Pancreas (tissue), 10 donors: Measurements from ENCODE around the gene TGM2. TPM values are rescaled to one million over a fixed set of nuclear protein-coding genes. Genes with fewer than 3 reads are reported as not detected.

Source experiments
- ATAC-seq, 4 donors: fragments of 200-7000 bp; cut with Tn5 transposase; one replicate each; pipeline versions ENCODE4 v1.8.0 to v1.9.1; 2020; ENCODE audit warnings: mild to moderate bottlenecking in 4 of 4, moderate library complexity in 4 of 4
- DNase-seq, 6 donors: peaks; one replicate each; pipeline ENCODE4 v3.0.0-alpha.2; 2020
- FAIRE-seq: peaks from 2 replicates; lab custom pipeline; 2012; peaks lifted over from hg19 to GRCh38; lab: Jason Lieb, UNC
- H3K27ac ChIP-seq, 4 donors: fragments of 200-600 bp; sonication (generic); 1 replicate in 3 of 4; 2 replicates in 1 of 4; pipeline versions ENCODE4 v1.5.0 to v1.8.0; 2020
- H3K27me3 ChIP-seq, 4 donors: fragments of 200-600 bp; one replicate each; pipeline ENCODE4 v1.8.0; 2021
- H3K36me3 ChIP-seq, 3 donors: fragments of 200-600 bp; sonication (generic) in 1 of 3; one replicate each; pipeline versions ENCODE4 v1.5.0 to v1.8.0; 2020 to 2021
- H3K4me1 ChIP-seq, 3 donors: fragments of 200-600 bp; one replicate each; pipeline ENCODE4 v1.8.0; 2021
- H3K4me3 ChIP-seq, 4 donors: fragments of 200-600 bp; sonication (generic) in 2 of 4; one replicate each; pipeline versions ENCODE4 v1.5.0 to v1.8.0; 2020 to 2021
- H3K9me3 ChIP-seq, 4 donors: fragments of 200-600 bp; one replicate each; pipeline ENCODE4 v1.8.0; 2021
- WGBS, 2 donors: extraction: QIAGEN DNeasy Blood & Tissue Kit; methylation state at CpG; one replicate each; pipeline ENCODE4 v1.1.7; 2013; 5-methylcytosine and 5-hydroxymethylcytosine counted together
- intact Hi-C, 3 donors: fragments of 100-400 bp; cut with DNase I; formaldehyde crosslinking; loops; one replicate each; pipeline versions ENCODE4 v1.11.1 to v1.14.2; 2022
- polyA plus RNA-seq, 2 donors: library from polyadenylated mRNA; stranded (reverse); fragments of 200-250 nt; gene quantifications; one replicate each; pipeline ENCODE4 v1.2.3, GENCODE V29; 2013
- total RNA-seq, 6 donors: library from RNA; stranded (reverse); fragmentation: NEBNext Ultra II Directional in 4 of 6; extraction: Animal tissue kit (Norgen Biotek cat#: 25700) in 4 of 6; gene quantifications; one replicate each; pipeline versions ENCODE4 v1.2.1 to v1.2.4, GENCODE V29; 2021 to 2023
- TF ChIP-seq, protein P1 (sequence below), 4 donors: fragments of 200-600 bp; sonication (generic) in 3 of 4; IDR thresholded peaks; one replicate each; pipeline versions ENCODE4 v1.5.0 to v1.8.0; 2021; ENCODE audit warnings: antibody characterized with exemption in 4 of 4
- donor health status: healthy with polysubstance abuse.
- donor health status: DM: no; HTN: no; CAD: no; lungs with moderate emphysema.
- donor health status: DM: no; HTN: no; CAD: no.
- donor health status: control.
- donor health status: control.
- donor health status: Bipolar disorder and iron deficiency.
- donor health status: DM: yes; HTN: yes; CAD: no.
- donor health status: DM: no; HTN: no; CAD: no.
- donor health status: DM: no; HTN: no; CAD: no.
- donor health status: DM: yes; HTN: yes; CAD: no.

Gene TGM2
- total and polyA plus RNA-seq, 8 donors: 3.7 to 92.6 (median 10.8) TPM

DNA sequence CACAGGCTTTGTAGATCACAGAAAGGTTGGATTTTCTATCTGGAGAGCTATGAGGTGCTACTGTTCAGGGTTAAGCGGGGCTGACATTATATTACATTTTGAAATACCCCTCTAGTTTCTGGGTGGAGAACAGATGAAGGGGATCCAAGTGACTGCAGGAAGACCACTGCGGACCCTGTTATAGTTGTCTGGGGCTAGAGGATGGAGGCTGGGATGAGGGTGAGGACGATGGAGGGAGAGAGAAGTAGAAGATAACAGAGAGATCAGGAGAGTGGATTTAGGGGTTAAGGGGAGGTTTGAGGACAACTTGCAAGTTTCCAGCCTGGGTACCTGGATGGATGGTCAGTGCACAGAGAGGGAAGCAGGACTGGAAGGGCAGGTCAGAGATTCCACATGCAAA is 43.5 kb upstream of the TGM2 start:
- no peak for ATAC-seq

DNA sequence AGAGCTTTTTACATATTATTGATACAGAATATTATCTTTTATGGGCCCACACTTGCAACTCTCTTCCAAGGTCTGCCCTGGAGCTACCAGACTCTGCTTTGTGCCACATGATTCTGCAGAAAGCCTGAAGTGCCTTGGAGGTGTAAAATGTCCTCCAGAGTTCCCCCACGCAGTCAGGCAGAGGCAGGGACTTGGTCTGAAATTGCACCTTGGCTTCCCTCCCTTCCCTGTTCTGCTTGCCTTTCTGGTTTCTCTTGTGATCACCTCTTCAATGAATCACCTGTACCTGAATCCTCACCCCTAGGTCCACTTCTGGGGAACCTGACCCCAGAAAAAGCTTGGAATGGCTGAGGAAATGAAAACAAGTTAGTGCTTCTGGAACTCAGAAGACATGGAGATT is 43.0 kb upstream of the TGM2 start:
- no peaks in the 10 kb centered on the region for H3K9me3 ChIP-seq
- no peaks in the 10 kb centered on the region for H3K27me3 ChIP-seq
- no peak for ATAC-seq
- TF ChIP-seq, protein P1, sequence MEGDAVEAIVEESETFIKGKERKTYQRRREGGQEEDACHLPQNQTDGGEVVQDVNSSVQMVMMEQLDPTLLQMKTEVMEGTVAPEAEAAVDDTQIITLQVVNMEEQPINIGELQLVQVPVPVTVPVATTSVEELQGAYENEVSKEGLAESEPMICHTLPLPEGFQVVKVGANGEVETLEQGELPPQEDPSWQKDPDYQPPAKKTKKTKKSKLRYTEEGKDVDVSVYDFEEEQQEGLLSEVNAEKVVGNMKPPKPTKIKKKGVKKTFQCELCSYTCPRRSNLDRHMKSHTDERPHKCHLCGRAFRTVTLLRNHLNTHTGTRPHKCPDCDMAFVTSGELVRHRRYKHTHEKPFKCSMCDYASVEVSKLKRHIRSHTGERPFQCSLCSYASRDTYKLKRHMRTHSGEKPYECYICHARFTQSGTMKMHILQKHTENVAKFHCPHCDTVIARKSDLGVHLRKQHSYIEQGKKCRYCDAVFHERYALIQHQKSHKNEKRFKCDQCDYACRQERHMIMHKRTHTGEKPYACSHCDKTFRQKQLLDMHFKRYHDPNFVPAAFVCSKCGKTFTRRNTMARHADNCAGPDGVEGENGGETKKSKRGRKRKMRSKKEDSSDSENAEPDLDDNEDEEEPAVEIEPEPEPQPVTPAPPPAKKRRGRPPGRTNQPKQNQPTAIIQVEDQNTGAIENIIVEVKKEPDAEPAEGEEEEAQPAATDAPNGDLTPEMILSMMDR (IDR thresholded peaks at IDR 0.05): no peak
- H3K27ac ChIP-seq: no peak overlapping the region
- intact Hi-C loops: no loop called here
- H3K4me1 ChIP-seq: no peaks in the 10 kb centered on the region
- FAIRE-seq: no peak
- 66 to 79% methylated on average over 1 of the region's 1 CpG for WGBS, 2 donors
- H3K4me3 ChIP-seq: no peak overlapping the region
- DNase-seq: no peak
- no peaks in the 10 kb centered on the region for H3K36me3 ChIP-seq

More for the DNA sequence above, 43.5 kb upstream of the TGM2 start:
- no peaks in the 10 kb centered on the region for H3K9me3 ChIP-seq
- H3K4me1 ChIP-seq: no peaks in the 10 kb centered on the region
- no peaks in the 10 kb centered on the region for H3K27me3 ChIP-seq
- H3K27ac ChIP-seq: no peak overlapping the region
- DNase-seq (no peak), FAIRE-seq (no peak)
- no peaks in the 10 kb centered on the region for H3K36me3 ChIP-seq
- H3K4me3 ChIP-seq: no peak overlapping the region
- intact Hi-C loops: no loop called here
- 68 to 80% methylated on average over 3 of the region's 3 CpGs for WGBS, 2 donors
- TF ChIP-seq, protein P1 (IDR thresholded peaks at IDR 0.05): no peak

DNA sequence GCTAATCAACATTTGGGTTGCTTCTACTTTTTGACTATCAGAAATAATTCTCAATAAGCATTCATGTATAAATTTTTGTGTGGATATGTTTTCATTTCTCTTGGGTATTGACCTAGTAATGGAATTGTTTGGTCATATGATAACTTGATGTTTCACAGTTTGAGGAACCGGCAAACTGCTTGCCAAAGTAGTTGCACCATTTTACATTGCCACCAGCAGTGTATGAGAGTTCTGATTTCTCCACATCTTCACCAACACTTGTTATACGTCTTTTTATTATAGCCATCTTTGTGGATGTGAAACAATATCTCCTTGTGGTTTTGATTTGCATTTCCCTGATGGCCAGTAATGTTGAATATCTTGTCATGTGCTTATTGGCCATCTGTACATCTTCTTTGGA is 42.6 kb upstream of the TGM2 start:
- no peak for ATAC-seq
- WGBS, 2 donors: 72 to 78% methylated on average over 2 of the region's 2 CpGs

DNA sequence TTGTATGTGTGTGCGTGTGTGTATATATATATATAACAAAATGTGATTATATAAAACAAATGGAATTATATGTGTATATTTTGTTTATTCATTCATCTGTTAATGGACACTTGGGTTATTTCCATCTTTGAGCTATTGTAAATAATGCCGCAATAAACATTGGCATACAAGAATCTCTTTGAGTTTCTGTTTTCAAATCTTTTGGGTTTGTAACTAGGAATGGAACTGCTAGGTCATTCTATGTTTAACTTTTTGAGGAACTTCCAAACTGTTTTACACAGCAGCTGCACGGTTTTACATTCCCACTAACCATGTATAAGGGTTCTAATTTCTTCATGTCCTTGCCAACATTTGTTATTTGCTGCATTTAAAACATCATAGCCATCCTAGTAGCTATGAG is 39.9 kb upstream of the TGM2 start:
- ATAC-seq: no peak
- H3K36me3 ChIP-seq: no peaks in the 10 kb centered on the region
- no peak overlapping the region for H3K27ac ChIP-seq
- no peaks in the 10 kb centered on the region for H3K27me3 ChIP-seq
- no peaks in the 10 kb centered on the region for H3K9me3 ChIP-seq
- no peaks in the 10 kb centered on the region for H3K4me1 ChIP-seq
- H3K4me3 ChIP-seq: no peak overlapping the region
- TF ChIP-seq, protein P1 (IDR thresholded peaks at IDR 0.05): no peak
- FAIRE-seq: no peak
- WGBS, 2 donors: 54 to 63% methylated on average over 3 of the region's 3 CpGs
- DNase-seq: no peak
- intact Hi-C loops: no loop called here

More for the DNA sequence above, 42.6 kb upstream of the TGM2 start:
- FAIRE-seq (no peak), DNase-seq (no peak)
- H3K4me3 ChIP-seq: no peak overlapping the region
- no peak overlapping the region for H3K27ac ChIP-seq
- H3K4me1 ChIP-seq: no peaks in the 10 kb centered on the region
- H3K9me3 ChIP-seq: no peaks in the 10 kb centered on the region
- intact Hi-C loops: no loop called here
- no peaks in the 10 kb centered on the region for H3K27me3 ChIP-seq
- H3K36me3 ChIP-seq: no peaks in the 10 kb centered on the region
- TF ChIP-seq, protein P1 (IDR thresholded peaks at IDR 0.05): no peak

DNA sequence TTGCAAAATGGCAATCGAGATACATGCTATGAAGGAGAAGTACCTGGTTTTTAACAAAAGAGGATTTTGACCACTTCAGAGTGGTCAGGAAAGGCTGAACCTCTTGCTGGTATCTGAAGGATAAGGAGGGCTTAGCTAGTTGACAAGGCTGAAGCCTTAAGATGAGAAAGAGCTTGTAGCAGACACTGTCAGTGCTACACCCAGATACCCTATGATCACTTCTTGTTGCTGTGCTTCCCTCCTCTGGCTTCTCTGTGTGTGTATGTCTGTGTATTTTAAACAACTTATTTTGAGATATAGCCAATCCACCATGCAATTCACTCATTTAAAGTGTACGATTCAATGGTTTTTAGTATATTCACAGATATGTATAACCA is 38.9 kb upstream of the TGM2 start:
- Histone ChIP-seq H3K27ac (no peak overlapping the region), H3K36me3 (no peaks in the 10 kb centered on the region), H3K9me3 (no peaks in the 10 kb centered on the region), H3K4me1 (no peaks in the 10 kb centered on the region), H3K4me3 (no peak overlapping the region), H3K27me3 (no peaks in the 10 kb centered on the region)
- FAIRE-seq (no peak), ATAC-seq (no peak), DNase-seq (no peak)
- TF ChIP-seq, protein P1 (IDR thresholded peaks at IDR 0.05): no peak
- intact Hi-C loops: no loop called here
- WGBS, 2 donors: 52 to 59% methylated on average over 2 of the region's 2 CpGs
